HG02884 (cell line): ENCODE data around the gene RAX2.
"Not testable (repeated sequence)": the region's sequence is repeated elsewhere in the genome, so short reads cannot be mapped to it uniquely, and the experiment has no call there.

Experiments used
- ATAC-seq: cut with Tn5 transposase; IDR thresholded peaks from one replicate; pipeline ENCODE4 v1.9.1; 2021; ENCODE audit warnings: mild to moderate bottlenecking, moderate library complexity; ENCODE audit not compliant: unreplicated experiment

Gene RAX2

DNA sequence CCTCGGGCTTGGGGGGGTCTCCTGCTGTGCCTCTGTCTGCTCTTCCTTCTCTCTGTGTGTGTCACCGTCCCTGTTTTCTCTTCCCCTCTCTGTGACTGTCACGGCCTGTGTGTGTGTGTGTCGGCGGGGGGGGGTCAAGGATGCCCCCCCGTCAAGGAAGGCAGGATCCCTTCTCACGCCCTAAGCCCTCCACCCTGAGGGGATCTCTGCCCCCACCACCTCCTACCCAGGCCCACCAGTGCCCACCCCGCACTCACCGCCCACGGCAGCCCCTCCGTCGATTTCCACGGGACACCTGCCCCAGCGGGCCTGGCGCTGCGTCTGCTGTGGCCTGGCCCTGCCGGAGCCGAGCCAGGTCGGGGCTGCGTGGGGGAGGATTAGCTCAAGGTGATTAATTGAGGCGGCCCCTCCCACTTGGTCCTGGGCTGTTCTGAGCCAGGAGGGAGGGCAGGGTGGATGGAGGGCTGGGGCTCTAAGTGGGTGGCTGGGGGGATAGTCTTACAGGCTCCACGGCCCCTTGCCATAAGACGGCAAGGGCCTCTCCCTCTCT is at the start of gene RAX2:
Gene RAX2 (minus strand): TSS at position 323 of the 550 bp plus-strand sequence. CDS start 486 bp downstream, outside the sequence.
- no peak for ATAC-seq

DNA sequence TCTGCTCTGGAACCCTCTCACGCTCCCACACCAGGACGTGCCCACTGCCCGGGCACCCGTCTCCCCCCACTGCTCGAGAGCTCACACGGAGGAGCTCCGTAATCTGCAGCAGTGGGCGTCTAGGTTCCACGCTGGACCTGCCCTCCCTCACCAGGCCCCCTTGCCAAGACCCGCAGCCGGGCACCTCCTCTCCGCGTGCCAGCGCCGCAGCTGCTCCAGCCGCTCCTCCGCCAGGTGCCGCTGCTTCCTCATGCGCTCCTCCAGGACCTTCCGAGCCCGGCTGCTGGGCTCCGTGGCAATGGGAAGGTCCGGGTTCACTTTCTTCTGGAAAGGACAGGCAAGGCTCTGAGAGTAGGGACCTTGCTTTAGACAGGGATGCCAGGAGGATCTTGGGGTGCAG is 49.1 kb upstream of the RAX2 start:
- no peak for ATAC-seq

DNA sequence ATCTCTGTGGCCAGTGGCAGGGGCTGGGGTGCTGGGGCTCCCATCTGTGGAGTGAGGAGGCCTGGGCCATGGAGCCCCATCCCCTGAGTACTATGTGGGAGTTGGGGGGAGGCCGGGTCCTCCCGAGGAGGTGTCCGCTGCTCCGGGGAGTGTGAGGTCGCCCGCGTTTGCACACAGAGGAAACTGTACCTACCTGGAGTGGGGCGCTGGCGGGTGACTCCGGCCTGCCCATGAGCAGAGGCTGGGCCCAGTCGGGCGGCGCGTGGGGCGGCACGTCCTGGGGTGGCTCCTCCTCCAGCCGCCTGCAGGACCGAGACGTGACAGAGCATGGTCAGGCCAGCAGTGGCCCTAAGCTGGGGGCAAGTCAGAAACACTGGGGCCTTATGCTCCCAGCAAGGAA is 48.0 kb upstream of the RAX2 start:
- no peak for ATAC-seq

DNA sequence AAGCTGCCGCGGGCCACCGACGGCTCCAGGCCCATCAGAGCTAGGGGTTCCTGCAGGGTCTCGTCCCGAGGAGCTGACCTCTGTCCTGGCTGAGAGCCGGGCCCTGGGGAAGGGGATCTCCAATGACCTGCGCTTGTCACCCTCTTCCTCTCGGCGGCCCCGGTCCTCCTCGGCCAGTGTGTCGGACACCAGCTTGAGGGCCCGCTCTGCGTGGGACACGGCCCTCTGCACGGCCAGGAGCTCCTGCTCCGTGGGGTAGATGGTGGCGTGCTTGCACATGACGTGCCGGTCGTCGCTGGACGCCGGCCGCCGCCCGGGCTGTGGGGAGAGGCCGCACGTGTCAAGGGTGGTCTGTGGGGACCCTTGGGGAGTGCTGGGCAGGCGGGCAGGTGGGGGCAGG is 46.9 kb upstream of the RAX2 start:
- no peak for ATAC-seq

DNA sequence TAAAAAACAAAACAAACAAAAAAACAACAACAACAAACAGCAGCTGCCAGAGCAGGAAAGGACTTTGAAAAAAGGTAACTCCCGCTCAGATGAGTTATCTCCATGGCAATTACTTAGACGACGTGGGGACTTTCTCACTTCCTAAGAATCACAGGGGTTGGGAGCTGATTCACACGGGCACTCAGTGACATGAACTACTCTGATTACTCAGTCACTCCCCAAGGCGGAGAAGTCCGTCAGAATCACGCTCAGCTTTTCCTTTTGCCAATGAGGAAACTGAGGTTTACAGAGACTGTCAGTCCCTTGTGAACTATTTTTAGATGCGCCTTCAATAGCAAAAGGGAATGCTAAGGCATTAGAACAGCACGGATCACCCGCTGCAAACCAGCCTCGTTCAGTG is 46.4 kb upstream of the RAX2 start:
- no peak for ATAC-seq

DNA sequence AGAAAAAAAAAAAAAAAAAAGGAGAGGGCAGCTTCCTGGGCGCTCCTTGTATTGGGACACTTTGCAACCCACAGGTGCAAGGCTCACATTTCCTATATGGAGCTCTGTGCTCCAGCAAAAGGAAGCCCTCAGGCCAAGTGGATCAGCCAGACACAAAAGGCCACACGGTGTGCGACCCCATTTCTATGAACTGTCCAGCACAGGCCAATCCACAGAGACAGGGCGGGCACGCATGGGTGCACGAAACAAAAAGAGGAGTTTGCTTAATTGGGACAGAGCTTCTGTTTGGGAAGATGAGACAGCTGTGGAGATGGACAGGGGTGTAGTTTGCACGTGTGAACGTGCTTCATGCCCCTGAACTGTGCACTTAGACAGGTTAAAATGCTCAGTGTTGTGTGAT is 45.7 kb upstream of the RAX2 start:
- no peak for ATAC-seq

DNA sequence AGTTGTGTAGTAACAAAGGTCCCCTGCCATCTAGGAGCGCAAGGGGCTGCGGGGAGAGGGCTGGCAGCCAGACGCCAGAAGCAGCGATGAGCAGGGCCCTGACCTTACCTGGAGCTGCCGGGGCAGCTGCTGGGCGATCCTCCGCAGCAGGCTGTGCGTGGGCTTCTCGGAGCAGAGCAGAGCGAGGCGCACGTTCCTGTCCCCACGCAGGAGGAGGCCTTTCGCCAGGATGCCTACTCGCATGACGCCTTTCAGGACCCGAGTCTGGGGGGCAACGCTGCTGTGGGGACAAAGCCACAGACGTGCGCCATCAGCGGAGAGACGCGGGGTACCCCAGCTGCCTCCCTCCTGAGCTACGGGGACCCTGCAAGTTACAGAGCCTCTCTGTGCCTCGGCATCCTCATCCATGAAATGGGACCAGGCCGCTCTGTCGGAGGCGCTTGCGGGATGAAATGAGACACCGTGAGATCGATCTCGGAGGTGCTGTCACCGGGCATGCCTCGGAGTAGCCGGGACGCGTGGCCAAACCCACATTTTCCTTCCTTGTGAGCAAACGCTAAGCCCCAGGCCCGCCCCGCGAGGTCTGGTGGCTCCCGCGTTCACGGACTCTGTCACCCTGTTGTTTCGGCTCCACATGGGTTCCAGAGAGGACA is 44.7 kb upstream of the RAX2 start:
- ATAC-seq, result no peak

DNA sequence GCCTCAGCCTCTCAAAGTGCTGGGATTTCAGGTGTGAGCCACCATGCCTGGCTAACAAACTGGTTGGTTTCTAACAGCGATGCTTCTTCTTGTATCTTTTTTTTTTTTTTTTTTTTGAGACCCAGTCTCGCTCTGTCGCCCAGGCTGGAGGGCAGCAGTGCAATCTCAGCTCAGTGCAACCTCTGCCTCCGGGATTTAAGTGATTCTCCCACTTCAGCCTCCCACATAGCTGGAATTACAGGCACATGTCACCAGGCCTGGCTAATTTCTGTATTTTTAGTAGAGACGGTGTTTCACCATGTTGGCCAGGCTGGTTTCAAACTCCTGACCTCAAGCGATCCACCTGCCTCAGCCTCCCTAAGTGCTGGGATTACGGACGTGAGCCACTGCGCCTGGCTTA is 44.1 kb upstream of the RAX2 start:
- not testable (repeated sequence) for ATAC-seq

DNA sequence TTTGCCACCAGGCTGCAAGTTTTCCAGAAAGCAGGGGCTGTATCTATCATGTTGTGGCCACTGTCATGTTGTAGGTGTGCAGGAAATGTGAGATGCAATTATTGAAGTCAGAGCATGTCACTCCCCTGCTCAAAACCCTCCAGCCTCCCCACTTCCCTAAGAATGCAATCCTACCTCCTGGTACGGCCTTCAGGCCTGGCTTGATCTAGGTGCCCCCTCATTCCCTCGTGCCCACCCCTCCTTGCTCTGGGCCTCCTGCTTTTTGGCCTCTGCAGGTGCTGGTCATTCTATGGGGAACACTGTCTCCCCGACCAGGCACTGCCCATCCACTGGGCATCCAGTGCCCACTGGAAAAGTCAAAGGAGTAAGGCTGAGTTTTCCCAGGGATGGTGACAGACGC is 42.6 kb upstream of the RAX2 start:
- ATAC-seq, result no peak

DNA sequence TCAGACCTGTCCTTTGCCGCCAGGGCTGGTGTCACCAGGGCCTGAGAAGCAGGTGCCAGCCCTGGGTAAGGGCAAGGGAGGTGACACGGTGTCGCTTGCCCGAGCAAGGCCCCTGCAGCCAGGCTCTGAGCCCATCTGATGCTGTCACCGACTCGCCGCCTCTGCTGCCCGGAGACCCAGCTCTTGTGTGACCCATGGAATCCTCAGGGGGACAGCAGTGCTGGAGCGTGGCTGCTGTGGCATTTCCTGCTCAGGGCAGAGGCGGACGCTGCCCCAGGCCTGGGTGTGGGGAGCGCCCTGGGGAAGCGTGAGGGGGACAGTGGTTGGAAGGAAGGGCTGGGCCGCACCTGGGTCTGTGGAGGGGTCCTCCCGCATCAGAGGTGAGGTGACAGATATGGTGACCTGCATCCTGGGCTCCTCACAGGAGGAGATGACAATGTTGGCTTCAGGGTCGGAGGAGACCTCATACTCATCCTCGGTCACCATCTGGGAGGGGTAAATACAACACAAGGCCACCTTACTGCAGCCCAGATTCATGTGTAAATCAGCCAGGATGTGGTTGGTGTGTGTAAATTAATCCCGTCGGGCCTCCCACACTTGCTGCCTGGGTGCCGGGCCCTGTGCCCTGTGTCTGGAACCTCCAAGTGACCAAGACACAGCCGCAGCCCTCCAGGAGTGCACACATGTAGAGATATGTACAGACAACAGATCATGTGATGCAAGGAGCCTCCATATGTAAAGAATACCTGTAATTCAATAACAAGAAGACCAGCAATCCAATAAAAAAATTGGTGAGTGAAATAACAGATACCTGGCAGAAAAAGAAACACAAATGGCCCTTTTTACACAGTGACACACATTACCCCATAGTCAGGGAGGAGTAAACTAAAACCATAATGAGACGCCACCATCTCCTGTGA is 41.7 kb upstream of the RAX2 start:
- ATAC-seq, result no peak

DNA sequence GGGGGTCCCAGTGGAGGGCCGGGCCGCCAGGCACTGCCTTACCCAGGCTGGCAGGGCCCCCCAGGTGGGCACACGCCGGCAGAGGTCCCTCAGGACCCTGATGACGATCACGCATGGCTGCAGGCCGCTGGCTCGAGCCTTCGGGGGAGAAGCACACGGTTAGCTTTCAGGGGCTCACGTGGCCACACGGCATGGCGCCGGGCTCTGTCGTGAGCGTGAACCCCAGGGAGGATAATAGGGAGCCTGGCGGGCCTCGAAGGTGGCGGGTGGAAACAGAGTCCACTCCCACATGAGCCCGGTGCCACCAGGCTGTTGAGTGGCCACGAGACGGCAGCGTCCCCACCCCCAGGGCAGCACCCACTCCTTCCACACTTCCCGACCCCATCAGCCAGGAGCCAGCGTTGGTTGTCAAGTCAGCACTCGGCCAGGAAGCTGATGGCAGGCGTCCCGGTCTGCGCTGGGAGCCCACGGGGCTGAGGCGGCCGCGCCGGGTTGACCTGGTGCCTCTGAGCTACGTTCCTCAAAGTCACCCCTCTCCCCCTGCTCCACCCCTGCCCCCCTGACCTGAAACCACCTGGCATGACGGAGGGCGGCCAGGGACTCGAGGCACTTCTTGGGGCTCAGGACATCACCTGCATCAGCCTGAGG is 38.8 kb upstream of the RAX2 start:
- ATAC-seq, result no peak

DNA sequence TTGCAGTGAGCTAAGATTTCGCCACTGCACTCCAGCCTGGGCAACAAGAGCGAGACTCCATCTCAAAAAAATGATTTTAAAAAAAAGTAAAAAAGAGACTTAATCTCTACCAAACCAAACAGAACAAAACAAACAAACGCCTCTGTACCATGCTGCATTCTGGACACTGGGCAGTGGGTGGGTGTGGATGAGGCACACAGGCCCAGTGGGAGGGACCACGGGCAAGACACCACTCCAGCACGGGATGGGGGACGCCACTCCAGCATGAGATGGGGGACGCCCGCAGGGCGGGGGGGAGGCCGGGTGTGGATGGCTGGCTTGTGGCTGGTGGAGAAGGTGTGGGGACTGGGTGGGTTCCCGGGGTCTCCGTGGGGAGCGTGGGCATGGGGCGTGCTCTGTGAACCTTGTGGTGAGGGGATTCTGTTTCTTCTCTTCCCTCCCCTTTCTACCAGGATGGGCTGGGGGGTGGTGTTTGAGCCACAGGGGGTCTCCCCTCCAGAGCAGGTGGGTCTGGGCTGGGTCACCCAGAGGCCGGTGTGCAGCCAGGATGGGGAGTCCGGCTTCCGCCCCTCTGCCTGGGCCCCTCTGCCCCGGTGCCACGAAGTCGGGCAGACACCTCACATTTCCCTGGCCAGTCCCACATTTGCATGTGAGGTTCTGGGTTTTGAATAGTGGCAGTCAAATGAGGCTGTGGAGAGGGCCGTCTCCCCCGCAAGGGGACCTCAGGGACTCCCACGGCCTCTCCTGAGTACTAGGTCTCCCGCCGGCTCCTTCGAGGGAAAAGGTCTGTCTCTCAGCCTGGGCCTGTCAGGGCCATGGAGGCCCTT is 38.1 kb upstream of the RAX2 start:
- ATAC-seq, result no peak

DNA sequence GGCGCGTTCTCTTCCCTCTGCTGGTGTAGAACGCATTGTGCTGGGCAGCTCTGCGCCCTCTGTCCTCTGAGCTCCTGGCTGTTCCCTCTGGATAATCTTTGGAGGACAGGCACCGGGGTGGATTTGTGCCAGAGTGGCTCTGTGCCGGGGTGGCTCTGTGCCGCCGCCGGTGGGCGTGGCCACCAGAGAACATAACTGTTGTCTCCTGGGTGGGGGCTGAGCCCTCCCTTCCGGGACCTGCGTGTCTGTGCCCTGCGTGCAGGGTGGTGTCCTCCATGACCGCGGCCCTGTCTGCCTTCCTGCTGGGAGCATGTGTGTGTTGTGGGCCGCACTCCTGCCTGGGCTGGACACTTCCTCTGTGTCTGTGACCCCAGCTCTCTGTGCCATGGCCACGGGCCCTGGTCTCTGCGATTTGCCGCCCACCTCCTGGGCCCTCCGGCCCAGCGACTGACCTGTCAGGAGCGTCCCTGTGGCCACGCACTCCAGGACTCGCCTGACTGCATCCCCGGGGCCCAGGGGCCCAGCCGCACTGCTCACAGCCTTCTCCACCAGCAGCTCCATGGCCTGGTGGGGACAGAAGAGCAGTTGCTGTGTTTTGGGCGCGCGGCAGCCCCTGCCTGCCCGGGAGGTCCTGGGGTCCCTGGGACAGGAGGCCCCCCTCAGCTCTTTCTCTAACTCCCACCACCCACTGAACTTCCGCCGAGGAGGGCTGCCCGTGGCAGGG is 36.6 kb upstream of the RAX2 start:
- ATAC-seq, result no peak

DNA sequence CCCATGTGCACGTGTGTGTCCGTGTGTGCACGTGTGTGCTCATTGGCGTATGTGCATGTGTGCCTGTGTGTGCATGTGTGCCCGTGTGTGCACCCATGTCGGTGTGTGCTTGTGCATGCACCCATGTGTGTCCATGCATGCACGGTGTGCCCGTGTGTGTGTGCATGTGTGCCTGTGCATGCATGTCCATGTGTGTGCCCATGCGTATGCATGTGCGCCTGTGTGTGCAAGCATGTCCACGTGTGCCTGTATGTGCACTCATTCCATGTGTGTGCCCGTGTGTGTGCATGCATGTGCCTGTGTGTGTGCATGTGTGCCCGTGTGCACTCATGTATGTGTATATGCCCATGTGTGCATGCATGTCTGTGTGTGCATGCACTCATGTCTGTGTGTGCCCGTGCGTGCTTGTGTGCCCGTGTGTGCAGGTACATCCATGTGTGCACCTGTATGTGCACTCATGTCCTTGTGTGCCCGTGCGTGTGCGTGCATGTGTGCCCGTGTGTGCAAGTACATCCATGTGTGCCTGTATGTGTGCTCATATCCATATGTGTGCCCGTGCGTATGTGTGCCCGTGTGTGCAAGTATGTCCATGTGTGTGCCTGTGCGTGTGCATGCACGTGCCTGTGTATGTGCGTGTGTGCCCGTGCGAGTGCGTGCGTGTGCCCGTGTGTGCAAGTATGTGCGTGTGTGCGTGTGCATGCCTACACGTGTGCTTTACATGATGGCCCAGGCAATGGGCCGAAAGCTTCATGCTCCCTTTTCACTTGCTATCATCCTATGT is 35.7 kb upstream of the RAX2 start:
- no peak for ATAC-seq

DNA sequence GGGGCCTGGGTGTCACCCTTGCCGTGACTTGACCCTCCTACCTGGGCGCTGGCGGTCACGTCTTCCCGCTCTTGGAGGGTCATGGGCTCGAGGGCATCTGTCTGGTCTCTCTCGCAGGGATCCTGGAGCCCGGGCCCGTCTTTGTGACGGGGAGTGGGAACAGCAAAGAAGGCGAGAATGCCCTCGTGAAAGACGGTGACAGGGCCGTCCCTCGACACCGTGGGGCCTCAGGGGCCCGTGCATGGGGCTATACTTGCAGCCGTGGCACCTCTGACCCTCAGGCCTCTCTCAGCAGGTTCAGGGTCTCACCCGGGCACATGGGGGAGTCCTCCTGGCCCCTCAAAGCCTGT is 35.1 kb upstream of the RAX2 start:
- no peak for ATAC-seq

DNA sequence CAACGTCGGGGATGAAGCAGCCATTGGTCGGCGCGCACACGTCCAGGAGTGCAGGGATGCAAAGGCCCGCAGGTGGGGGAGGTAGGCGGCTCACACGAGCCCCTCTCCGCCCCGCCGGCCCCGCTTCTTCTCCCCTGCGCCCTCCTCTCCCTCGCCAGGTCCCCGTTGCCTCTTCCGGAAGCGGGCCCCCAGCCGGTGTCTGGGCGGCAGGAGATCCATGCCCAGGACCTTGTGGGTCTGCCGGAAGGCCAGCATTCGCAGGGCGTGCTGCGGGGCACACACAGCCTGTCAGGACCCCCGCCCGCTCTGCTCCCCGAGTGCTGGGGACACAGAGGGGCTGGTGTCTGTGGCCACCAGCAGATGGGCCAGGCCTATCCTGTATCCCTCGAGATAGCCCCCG is 33.8 kb upstream of the RAX2 start:
- ATAC-seq, result no peak

DNA sequence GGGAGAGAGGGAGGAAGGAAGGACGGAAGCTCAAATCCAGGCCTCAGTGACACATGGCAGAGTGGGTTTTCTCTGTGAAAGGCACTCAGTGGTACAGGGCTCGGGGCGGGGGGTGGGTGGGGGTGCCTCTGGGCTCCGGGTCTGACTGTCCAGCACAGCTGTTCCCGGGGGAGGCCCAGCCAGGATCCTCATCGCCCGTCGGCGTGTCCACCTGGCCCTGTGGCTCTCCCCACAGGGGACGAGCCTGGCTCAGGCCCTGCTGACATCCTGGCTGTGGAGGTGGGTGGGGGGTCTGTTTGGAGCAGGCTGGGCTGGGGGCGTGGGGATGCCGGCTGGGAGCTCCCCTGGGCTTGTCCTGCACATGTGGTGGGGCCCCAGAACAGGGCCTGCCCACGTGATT is 32.4 kb upstream of the RAX2 start:
- ATAC-seq, result no peak

DNA sequence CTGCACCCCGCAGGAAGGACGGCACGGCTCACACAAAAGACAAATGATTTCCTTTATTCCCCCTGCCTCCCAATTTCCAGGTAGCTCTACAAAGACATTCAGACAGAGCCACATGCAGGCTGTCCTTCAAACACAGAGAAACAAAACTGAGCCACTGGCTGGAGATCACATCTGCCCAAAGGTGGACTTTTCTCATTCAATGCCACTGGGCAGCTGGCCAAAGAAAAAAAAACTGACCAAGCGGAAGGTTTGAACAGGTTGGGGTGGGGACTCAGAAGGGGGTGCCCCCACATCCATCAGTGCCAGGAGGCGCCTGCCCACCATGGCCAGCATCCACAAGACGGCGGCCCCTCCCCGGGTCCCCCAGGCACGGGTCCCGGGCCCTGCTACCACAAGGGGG is 32.0 kb upstream of the RAX2 start:
- ATAC-seq, result no peak

DNA sequence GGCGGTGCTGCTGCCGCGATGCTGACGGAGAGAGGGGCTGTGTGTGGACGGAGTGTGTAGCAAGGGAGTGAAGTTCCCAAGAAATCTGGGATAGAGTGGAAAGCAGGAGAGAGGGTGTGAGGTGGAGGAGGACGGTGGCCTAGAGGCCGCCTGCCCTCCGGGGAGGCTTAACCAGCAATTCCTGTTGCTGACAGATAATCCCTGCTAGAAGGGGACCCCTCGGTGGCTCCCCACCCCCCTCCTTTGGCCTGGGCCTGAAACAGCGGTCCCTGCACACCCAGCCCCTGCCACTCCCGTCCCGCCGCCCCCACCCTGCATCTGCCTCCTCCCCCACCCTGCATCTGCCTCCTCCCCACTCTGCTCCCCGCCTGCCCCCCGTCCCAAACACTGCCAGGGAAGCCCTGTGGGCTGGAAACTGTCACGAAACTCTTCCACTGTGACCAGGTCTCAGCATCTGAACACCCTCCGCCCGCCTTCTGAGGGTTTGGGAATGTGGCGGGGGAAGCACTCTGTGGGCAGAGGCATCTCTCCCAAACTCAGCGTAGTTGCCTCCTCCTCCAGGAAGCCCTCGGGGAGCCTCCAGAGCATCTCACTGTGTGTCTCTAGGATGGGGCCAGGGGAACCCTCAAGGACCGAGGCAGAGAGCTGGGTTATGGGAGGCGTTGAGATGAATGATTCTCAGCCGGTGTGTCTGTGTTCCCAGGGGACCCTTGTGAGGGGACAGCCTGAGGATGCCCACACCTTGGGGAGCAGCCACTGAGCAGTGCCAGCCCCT is 31.3 kb upstream of the RAX2 start:
- ATAC-seq, result no peak
